ENCODE results near the gene PC.
A peak's percentile ranks its signal among the peaks of the same experiment; 100 is the strongest.

Gene PC

GRCh38 chr11:66853242-66854229 lies 104.6 kb downstream of the PC start:
- no peak for DNase-seq

- no peak for DNase-seq
Measured at GRCh38 chr11:66852466-66853241, 105.5 kb downstream of the PC start.

- DNase-seq: no peak
Measured at GRCh38 chr11:66851698-66852465, 106.3 kb downstream of the PC start.

- no peak for DNase-seq
Measured at GRCh38 chr11:66851239-66851596, 107.0 kb downstream of the PC start.

GRCh38 chr11:66850588-66851238 lies 107.5 kb downstream of the PC start:
- no peak for DNase-seq

- DNase-seq: no peak
Measured at GRCh38 chr11:66850235-66850587, 108.0 kb downstream of the PC start.

- DNase-seq: no peak
Measured at GRCh38 chr11:66849501-66850234, 108.5 kb downstream of the PC start.

- no peak for DNase-seq
Measured at GRCh38 chr11:66848671-66849500, 109.3 kb downstream of the PC start.

- DNase-seq: no peak
Measured at GRCh38 chr11:66847461-66848232, 110.5 kb downstream of the PC start.

GRCh38 chr11:66846671-66847091 lies 111.5 kb downstream of the PC start:
- DNase-seq: no peak

GRCh38 chr11:66845876-66846212 lies 112.3 kb downstream of the PC start:
- DNase-seq: no peak

GRCh38 chr11:66845143-66845875 lies 112.9 kb downstream of the PC start:
- no peak for DNase-seq

- DNase-seq: no peak
Measured at GRCh38 chr11:66844496-66845142, 113.6 kb downstream of the PC start.

- DNase-seq: no peak
Measured at GRCh38 chr11:66843776-66844495, 114.2 kb downstream of the PC start.

- peak; percentile 88 for DNase-seq
Measured at GRCh38 chr11:66842896-66843775, 115.0 kb downstream of the PC start, which contains the start of gene RCE1. TSS of gene RCE1 (plus strand) at chr11:66843441. CDS start at chr11:66843456, 15 bp downstream.

GRCh38 chr11:66842501-66842895 lies 115.7 kb downstream of the PC start:
- DNase-seq: no peak

GRCh38 chr11:66841861-66842260 lies 116.3 kb downstream of the PC start:
- DNase-seq: no peak

Measured in fibroblast of upper back skin (primary cell).